HepG2 (cell line): Measurements from ENCODE around the gene BRPF1. TPM values are rescaled to one million over a fixed set of nuclear protein-coding genes. Genes with fewer than 3 reads are reported as not detected.

Source experiments
- CENPX ChIP-seq: sonication (generic); formaldehyde crosslinking; IDR thresholded peaks from 2 replicates; pipeline ENCODE4 v1.9.0; 2021; ENCODE audit warnings: mild to moderate bottlenecking, missing genetic modification reagents, moderate library complexity
- CREB1 ChIP-seq, 2 experiments: fragments of 450-650 bp in 1 of 2; IDR thresholded peaks; 2 replicates each; pipeline ENCODE4 v1.6.1; 2016 to 2017; ENCODE audit warnings: control low read depth in 1 of 2, mild to moderate bottlenecking in 1 of 2, missing compliant biosample characterization in 1 of 2, missing genetic modification characterization in 1 of 2
- DMAP1 ChIP-seq: IDR thresholded peaks from 2 replicates; pipeline ENCODE4 v1.6.1; 2016
- EEA1 ChIP-seq: sonication (generic); formaldehyde crosslinking; IDR thresholded peaks from 2 replicates; pipeline ENCODE4 v1.5.1; 2020; ENCODE audit warnings: mild to moderate bottlenecking, missing genetic modification reagents, borderline replicate concordance
- ETV5 ChIP-seq: IDR thresholded peaks from 2 replicates; pipeline ENCODE4 v1.6.1; 2018; ENCODE audit warnings: missing biosample characterization, missing genetic modification reagents, inconsistent platforms, borderline replicate concordance
- KDM4B ChIP-seq: sonication (generic); formaldehyde crosslinking; IDR thresholded peaks from 2 replicates; pipeline ENCODE4 v1.4.0; 2020; ENCODE audit warnings: missing genetic modification reagents
- MBD4 ChIP-seq: IDR thresholded peaks from 2 replicates; pipeline ENCODE4 v1.6.1; 2012; ENCODE audit warnings: low read length, inconsistent platforms, borderline replicate concordance
- MIER3 ChIP-seq: IDR thresholded peaks from 2 replicates; pipeline ENCODE4 v1.6.1; 2016; ENCODE audit warnings: missing compliant biosample characterization, borderline replicate concordance
- NFYB ChIP-seq: sonication (generic); formaldehyde crosslinking; IDR thresholded peaks from 2 replicates; pipeline ENCODE4 v1.4.0; 2020; ENCODE audit warnings: missing genetic modification reagents
- PPARG ChIP-seq: conservative IDR thresholded peaks from 2 replicates; pipeline ENCODE4 v1.6.1; 2016; ENCODE audit warnings: missing biosample characterization, missing genetic modification reagents
- RXRA ChIP-seq: sonication (generic); formaldehyde crosslinking; IDR thresholded peaks from 2 replicates; pipeline ENCODE4 v1.5.1; 2020; ENCODE audit warnings: missing genetic modification reagents
- SYNCRIP ChIP-seq: fragments of 200-400 bp; formaldehyde crosslinking; IDR thresholded peaks from 2 replicates; pipeline ENCODE4 v1.6.1; 2018; ENCODE audit warnings: mild to moderate bottlenecking, low read depth, low read length; ENCODE audit not compliant: insufficient read depth
- ZC3H13 ChIP-seq: sonication (generic); formaldehyde crosslinking; IDR thresholded peaks from 2 replicates; pipeline ENCODE4 v1.8.1; 2023; ENCODE audit warnings: mild to moderate bottlenecking, missing genetic modification reagents, moderate library complexity
- ZNF367 ChIP-seq: sonication (generic); formaldehyde crosslinking; IDR thresholded peaks from 2 replicates; pipeline ENCODE4 v1.4.0; 2020; ENCODE audit warnings: missing genetic modification reagents, borderline replicate concordance
- ZNF468 ChIP-seq: sonication (generic); formaldehyde crosslinking; IDR thresholded peaks from 2 replicates; pipeline ENCODE4 v1.8.0; 2022; ENCODE audit warnings: mild to moderate bottlenecking, moderate library complexity, missing genetic modification reagents
- ZNF484 ChIP-seq: sonication (generic); formaldehyde crosslinking; IDR thresholded peaks from 2 replicates; pipeline ENCODE4 v1.5.1; 2020; ENCODE audit warnings: mild to moderate bottlenecking, low read depth, missing genetic modification reagents, borderline replicate concordance
- polyA plus RNA-seq, 8 experiments: library from polyadenylated mRNA; depleted of rRNA in 3 of 8; stranded (reverse) in 7 of 8; unstranded in 1 of 8; fragments of >200 nt; fragmentation: Illumina TruSeq in 4 of 8; extraction: Trizol in 4 of 8; gene quantifications; 2 replicates each; pipeline versions ENCODE4 v1.2.1 to v1.2.3, GENCODE V29; 2011 to 2016; ENCODE audit warnings: low read depth in 4 of 8, missing spikeins in 1 of 8, mixed read lengths in 1 of 8; ENCODE audit not compliant: insufficient read depth in 1 of 8
- total RNA-seq, 5 experiments: library from RNA; depleted of rRNA; stranded (reverse); fragments of >200 nt; fragmentation: Illumina TruSeq; extraction: Trizol; gene quantifications; 2 replicates each; pipeline ENCODE4 v1.2.3, GENCODE V29; 2016; ENCODE audit warnings: low read depth in 1 of 5
- TF ChIP-seq, protein P1 (sequence below): sonication (generic); formaldehyde crosslinking; IDR thresholded peaks from 2 replicates; pipeline ENCODE4 v1.4.0; 2020; ENCODE audit warnings: missing genetic modification reagents, borderline replicate concordance
- TF ChIP-seq, protein P2 (sequence below): sonication (generic); formaldehyde crosslinking; conservative IDR thresholded peaks from 2 replicates; pipeline ENCODE4 v1.8.0; 2022; ENCODE audit warnings: low read depth, missing genetic modification reagents
- TF ChIP-seq, protein P3 (sequence below): sonication (generic); formaldehyde crosslinking; IDR thresholded peaks from 2 replicates; pipeline ENCODE4 v1.8.0; 2022; ENCODE audit warnings: missing genetic modification reagents, mild to moderate bottlenecking, inconsistent platforms, borderline replicate concordance
- TF ChIP-seq, protein P4 (sequence below): sonication (generic); formaldehyde crosslinking; IDR thresholded peaks from 2 replicates; pipeline ENCODE4 v1.4.0; 2020; ENCODE audit warnings: missing genetic modification reagents

Gene BRPF1
- total and polyA plus RNA-seq, 2 of the 13 experiments (the other 11 are each of a cell fraction or from before 2014, with no cell fraction given): 7.3 to 10.0 TPM

DNA sequence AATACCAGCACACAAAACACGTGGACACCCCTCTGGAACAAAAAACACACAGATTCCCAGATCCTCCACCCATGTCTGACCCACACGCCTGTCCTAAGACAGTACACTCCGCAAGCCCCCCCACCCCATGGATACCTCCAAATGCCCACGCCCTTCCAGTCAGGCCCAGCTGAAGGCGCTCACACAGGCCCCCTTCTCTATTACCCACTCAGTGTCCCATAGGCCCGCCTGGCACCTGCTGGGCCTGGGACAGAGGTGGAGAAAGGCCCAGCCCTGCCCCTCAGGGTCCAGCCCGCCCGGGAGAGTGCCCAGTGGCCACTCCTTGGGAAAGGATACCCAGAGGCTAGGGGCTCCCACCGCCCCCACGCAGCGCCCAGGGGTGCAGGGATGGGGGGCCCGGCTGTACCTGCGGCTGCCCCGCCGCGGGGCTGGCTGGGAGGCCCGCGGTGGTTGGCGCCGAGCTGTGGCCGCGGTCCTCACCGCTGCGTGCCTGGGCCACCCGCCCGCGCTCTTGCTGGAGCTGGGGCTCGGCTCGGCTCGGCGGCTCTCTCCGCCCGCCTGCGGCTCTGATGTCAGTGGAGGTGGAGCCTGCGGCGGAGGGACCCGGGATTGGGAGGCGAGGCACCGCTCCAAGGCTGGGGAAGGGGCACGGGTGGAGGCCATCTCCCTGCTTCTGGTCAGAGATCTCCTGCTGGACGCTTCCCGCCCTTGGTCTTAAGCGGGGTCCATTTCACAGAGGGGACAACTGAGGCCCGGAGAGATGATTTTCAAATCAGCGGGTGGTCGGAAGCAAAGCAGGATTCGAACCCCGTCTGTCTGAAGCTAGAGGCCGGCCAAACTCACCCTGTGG is 38.1 kb downstream of the BRPF1 start, which contains the start of gene CAMK1 (continued):
- TF ChIP-seq, protein P1, sequence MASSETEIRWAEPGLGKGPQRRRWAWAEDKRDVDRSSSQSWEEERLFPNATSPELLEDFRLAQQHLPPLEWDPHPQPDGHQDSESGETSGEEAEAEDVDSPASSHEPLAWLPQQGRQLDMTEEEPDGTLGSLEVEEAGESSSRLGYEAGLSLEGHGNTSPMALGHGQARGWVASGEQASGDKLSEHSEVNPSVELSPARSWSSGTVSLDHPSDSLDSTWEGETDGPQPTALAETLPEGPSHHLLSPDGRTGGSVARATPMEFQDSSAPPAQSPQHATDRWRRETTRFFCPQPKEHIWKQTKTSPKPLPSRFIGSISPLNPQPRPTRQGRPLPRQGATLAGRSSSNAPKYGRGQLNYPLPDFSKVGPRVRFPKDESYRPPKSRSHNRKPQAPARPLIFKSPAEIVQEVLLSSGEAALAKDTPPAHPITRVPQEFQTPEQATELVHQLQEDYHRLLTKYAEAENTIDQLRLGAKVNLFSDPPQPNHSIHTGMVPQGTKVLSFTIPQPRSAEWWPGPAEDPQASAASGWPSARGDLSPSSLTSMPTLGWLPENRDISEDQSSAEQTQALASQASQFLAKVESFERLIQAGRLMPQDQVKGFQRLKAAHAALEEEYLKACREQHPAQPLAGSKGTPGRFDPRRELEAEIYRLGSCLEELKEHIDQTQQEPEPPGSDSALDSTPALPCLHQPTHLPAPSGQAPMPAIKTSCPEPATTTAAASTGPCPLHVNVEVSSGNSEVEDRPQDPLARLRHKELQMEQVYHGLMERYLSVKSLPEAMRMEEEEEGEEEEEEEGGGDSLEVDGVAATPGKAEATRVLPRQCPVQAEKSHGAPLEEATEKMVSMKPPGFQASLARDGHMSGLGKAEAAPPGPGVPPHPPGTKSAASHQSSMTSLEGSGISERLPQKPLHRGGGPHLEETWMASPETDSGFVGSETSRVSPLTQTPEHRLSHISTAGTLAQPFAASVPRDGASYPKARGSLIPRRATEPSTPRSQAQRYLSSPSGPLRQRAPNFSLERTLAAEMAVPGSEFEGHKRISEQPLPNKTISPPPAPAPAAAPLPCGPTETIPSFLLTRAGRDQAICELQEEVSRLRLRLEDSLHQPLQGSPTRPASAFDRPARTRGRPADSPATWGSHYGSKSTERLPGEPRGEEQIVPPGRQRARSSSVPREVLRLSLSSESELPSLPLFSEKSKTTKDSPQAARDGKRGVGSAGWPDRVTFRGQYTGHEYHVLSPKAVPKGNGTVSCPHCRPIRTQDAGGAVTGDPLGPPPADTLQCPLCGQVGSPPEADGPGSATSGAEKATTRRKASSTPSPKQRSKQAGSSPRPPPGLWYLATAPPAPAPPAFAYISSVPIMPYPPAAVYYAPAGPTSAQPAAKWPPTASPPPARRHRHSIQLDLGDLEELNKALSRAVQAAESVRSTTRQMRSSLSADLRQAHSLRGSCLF (CRISPR knock-in tag): no peak
- TF ChIP-seq SYNCRIP: no peak
- TF ChIP-seq ETV5: no peak; the same call in 1 of the 2 replicates
- TF ChIP-seq CENPX (CRISPR knock-in tag): no peak
- no peak for TF ChIP-seq RXRA (CRISPR knock-in tag)
- TF ChIP-seq, protein P2, sequence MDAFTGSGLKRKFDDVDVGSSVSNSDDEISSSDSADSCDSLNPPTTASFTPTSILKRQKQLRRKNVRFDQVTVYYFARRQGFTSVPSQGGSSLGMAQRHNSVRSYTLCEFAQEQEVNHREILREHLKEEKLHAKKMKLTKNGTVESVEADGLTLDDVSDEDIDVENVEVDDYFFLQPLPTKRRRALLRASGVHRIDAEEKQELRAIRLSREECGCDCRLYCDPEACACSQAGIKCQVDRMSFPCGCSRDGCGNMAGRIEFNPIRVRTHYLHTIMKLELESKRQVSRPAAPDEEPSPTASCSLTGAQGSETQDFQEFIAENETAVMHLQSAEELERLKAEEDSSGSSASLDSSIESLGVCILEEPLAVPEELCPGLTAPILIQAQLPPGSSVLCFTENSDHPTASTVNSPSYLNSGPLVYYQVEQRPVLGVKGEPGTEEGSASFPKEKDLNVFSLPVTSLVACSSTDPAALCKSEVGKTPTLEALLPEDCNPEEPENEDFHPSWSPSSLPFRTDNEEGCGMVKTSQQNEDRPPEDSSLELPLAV (CRISPR knock-in tag): no peak
- no peak for TF ChIP-seq ZNF484 (CRISPR knock-in tag)
- TF ChIP-seq, protein P3, sequence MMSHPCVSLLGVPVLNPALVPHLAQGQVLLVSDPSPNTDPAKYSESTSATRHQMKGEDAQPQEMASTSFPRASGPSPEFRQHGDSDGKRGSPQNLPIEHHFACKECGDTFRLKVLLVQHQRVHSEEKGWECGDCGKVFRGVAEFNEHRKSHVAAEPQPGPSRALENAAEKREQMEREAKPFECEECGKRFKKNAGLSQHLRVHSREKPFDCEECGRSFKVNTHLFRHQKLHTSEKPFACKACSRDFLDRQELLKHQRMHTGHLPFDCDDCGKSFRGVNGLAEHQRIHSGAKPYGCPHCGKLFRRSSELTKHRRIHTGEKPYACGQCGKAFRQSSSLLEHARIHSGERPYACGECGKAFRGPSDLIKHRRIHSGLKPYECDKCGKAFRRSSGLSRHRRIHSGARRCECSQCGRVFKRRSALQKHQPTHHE (CRISPR knock-in tag): no peak
- no peak for TF ChIP-seq ZNF468 (CRISPR knock-in tag)
- TF ChIP-seq MIER3 (CRISPR knock-in tag): no peak
- TF ChIP-seq CREB1 (IDR thresholded peaks at IDR 0.05): no peak
- TF ChIP-seq CREB1 (CRISPR knock-in tag; IDR thresholded peaks at IDR 0.05): no peak
- no peak for TF ChIP-seq MBD4
- no peak for TF ChIP-seq ZNF367 (CRISPR knock-in tag)
- no peak for TF ChIP-seq PPARG (CRISPR knock-in tag)
- no peak; the same call in 1 of the 2 replicates for TF ChIP-seq DMAP1
- TF ChIP-seq, protein P4, sequence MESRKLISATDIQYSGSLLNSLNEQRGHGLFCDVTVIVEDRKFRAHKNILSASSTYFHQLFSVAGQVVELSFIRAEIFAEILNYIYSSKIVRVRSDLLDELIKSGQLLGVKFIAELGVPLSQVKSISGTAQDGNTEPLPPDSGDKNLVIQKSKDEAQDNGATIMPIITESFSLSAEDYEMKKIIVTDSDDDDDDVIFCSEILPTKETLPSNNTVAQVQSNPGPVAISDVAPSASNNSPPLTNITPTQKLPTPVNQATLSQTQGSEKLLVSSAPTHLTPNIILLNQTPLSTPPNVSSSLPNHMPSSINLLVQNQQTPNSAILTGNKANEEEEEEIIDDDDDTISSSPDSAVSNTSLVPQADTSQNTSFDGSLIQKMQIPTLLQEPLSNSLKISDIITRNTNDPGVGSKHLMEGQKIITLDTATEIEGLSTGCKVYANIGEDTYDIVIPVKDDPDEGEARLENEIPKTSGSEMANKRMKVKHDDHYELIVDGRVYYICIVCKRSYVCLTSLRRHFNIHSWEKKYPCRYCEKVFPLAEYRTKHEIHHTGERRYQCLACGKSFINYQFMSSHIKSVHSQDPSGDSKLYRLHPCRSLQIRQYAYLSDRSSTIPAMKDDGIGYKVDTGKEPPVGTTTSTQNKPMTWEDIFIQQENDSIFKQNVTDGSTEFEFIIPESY: no peak
- TF ChIP-seq KDM4B (CRISPR knock-in tag): no peak
- no peak for TF ChIP-seq NFYB
- no peak for TF ChIP-seq ZC3H13 (CRISPR knock-in tag)
- no peak for TF ChIP-seq EEA1 (CRISPR knock-in tag)
